ENCODE results near the gene NRSN2.
"Not testable (repeated sequence)": the region's sequence is repeated elsewhere in the genome, so short reads cannot be mapped to it uniquely, and the experiment has no call there.

The NRSN2 gene

GRCh38 chr20:382291-383115, 35.6 kb downstream of the NRSN2 start:
- peaks cover 7% of the 10 kb centered on the region for H3K27me3 Mint-ChIP-seq
- H3K36me3 Mint-ChIP-seq (ENCODE audit: low read depth), result peaks cover 6% of the 10 kb centered on the region
- no peaks in the 10 kb centered on the region for H3K9me3 Mint-ChIP-seq
- H3K27ac Mint-ChIP-seq, result no peak overlapping the region
- peak overlapping the region; percentile 89 for H3K4me3 Mint-ChIP-seq
- intact Hi-C loops (cut with micrococcal nuclease), result no loop called here
- H3K4me1 Mint-ChIP-seq (ENCODE audit: low read depth), result no peaks in the 10 kb centered on the region

- Mint-ChIP-seq H3K9me3 (no peaks in the 10 kb centered on the region), H3K36me3 (ENCODE audit: low read depth) (peaks cover 19% of the 10 kb centered on the region), H3K27me3 (peaks cover 4% of the 10 kb centered on the region), H3K4me3 (no peak overlapping the region), H3K27ac (no peak overlapping the region), H3K4me1 (ENCODE audit: low read depth) (no peaks in the 10 kb centered on the region)
- intact Hi-C loops (cut with micrococcal nuclease), result no loop called here
Measured at GRCh38 chr20:383889-384288, 37.0 kb downstream of the NRSN2 start.

DNA sequence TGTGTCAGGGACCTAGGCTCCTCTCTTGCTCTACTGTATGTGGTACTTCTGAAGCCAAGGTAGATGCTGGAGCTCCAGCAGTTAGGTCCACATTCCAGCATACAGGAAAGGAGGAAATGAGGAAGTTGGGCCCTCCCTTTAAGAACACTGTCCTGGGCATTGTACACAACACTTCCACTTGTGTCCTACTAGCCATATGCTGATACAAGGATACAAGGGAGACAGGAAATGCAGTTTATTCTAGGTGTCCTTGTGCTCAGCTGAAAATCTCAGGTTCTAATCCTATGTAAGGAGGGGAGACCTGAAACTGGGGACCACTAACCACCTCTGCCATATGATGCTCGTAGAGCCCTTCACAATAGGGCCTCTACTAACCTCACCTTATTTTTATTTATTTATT, 37.8 kb downstream of the NRSN2 start:
- peaks cover 28% of the 10 kb centered on the region for H3K36me3 Mint-ChIP-seq (ENCODE audit: low read depth)
- H3K27me3 Mint-ChIP-seq, result no peaks in the 10 kb centered on the region
- no peaks in the 10 kb centered on the region for H3K4me1 Mint-ChIP-seq (ENCODE audit: low read depth)
- intact Hi-C loops (cut with micrococcal nuclease), result no loop called here
- H3K4me3 Mint-ChIP-seq, result no peak overlapping the region
- H3K27ac Mint-ChIP-seq, result no peak overlapping the region
- no peaks in the 10 kb centered on the region for H3K9me3 Mint-ChIP-seq

DNA sequence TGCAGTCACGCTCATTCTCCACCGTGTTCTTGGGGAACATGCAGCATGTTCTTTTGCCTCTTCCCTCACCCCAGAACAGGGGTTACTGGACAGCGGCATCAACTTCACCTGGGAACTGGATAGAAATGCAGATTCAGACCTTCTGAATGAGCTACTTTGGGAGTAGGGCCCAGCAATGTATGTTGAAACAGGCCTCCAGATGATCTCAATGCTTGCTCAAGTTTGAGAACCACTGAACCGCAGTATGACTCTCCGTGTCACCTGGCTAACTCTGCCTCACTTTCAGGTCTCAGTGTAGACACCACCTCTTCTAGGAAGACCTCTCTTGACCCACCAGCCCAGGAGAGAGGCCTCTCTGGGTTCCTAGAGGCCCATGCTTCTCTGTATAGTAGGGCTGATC, 38.5 kb downstream of the NRSN2 start:
- Mint-ChIP-seq H3K36me3 (ENCODE audit: low read depth) (peaks cover 35% of the 10 kb centered on the region), H3K9me3 (no peaks in the 10 kb centered on the region), H3K27ac (no peak overlapping the region), H3K27me3 (no peaks in the 10 kb centered on the region), H3K4me1 (ENCODE audit: low read depth) (no peaks in the 10 kb centered on the region), H3K4me3 (no peak overlapping the region)
- intact Hi-C loops (cut with micrococcal nuclease), result no loop called here

- peaks cover 42% of the 10 kb centered on the region for H3K36me3 Mint-ChIP-seq (ENCODE audit: low read depth)
- H3K9me3 Mint-ChIP-seq; intact Hi-C loops (cut with micrococcal nuclease); H3K4me3 Mint-ChIP-seq; H3K4me1 Mint-ChIP-seq (ENCODE audit: low read depth); H3K27ac Mint-ChIP-seq; H3K27me3 Mint-ChIP-seq: not testable (repeated sequence)
Measured at GRCh38 chr20:386634-387033, 39.7 kb downstream of the NRSN2 start.

GRCh38 chr20:387520-387919, 40.6 kb downstream of the NRSN2 start:
- H3K27me3 Mint-ChIP-seq, result no peaks in the 10 kb centered on the region
- intact Hi-C loops (cut with micrococcal nuclease), result no loop called here
- no peaks in the 10 kb centered on the region for H3K4me1 Mint-ChIP-seq (ENCODE audit: low read depth)
- H3K4me3 Mint-ChIP-seq, result no peak overlapping the region
- H3K36me3 Mint-ChIP-seq (ENCODE audit: low read depth), result peaks cover 50% of the 10 kb centered on the region
- H3K9me3 Mint-ChIP-seq, result no peaks in the 10 kb centered on the region
- H3K27ac Mint-ChIP-seq, result no peak overlapping the region

- no peaks in the 10 kb centered on the region for H3K4me1 Mint-ChIP-seq (ENCODE audit: low read depth)
- H3K27ac Mint-ChIP-seq, result no peak overlapping the region
- no peaks in the 10 kb centered on the region for H3K9me3 Mint-ChIP-seq
- intact Hi-C loops (cut with micrococcal nuclease), result no loop called here
- no peak overlapping the region for H3K4me3 Mint-ChIP-seq
- H3K27me3 Mint-ChIP-seq, result no peaks in the 10 kb centered on the region
- peaks cover 58% of the 10 kb centered on the region for H3K36me3 Mint-ChIP-seq (ENCODE audit: low read depth)
Measured at GRCh38 chr20:388034-388994, 41.4 kb downstream of the NRSN2 start.

DNA sequence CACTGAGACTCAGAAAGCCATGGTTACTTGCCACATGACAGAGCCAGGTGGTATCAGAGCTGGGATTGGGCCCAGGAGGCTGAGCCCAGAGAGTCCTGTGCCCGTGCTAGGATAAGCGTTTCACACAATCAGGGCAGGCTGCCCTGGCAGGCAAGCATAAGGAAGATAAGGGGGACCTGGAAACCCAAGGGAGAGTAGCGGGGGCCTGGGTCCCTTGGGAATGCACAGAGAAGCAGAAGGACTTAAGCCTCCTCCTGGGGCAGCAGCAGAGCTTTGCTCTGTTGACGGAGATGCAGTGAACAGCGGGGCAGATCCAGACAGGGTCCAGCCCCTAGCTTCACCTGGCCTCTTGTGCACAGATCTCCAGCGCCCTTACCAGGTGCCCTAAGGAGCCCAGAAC, 42.3 kb downstream of the NRSN2 start:
- Mint-ChIP-seq H3K27ac (no peak overlapping the region), H3K4me3 (no peak overlapping the region), H3K9me3 (no peaks in the 10 kb centered on the region), H3K4me1 (ENCODE audit: low read depth) (no peaks in the 10 kb centered on the region), H3K27me3 (no peaks in the 10 kb centered on the region), H3K36me3 (ENCODE audit: low read depth) (peaks cover 67% of the 10 kb centered on the region)
- intact Hi-C loops (cut with micrococcal nuclease), result no loop called here

DNA sequence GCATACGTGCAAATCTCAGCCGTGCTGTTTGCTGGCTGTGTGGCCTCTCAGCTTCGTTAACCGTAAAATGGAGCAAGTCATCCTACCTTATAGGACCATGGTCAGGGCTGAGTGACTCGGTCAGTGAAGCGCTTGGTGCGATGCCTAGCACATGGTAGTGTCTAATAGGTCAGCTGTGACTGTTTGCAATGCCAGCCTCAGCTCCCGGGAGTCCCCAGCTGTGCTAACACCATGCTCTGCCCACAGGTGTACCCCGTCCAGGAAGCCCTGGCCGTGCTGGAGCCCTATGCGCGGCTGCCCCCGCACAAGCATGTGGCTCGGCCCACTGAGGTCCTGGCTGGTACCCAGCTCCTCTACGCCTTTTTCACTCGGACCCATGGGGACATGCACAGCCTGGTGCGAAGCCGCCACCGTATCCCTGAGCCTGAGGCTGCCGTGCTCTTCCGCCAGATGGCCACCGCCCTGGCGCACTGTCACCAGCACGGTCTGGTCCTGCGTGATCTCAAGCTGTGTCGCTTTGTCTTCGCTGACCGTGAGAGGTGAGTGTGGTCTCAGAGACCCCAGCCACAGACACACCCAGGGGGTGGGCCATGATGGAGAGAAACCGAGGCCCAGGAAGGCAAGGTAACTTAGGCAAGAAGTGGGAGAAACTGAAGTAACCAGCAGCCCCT, 44.3 kb downstream of the NRSN2 start:
- H3K36me3 Mint-ChIP-seq (ENCODE audit: low read depth), result peaks cover 87% of the 10 kb centered on the region
- no peaks in the 10 kb centered on the region for H3K4me1 Mint-ChIP-seq (ENCODE audit: low read depth)
- no peak overlapping the region for H3K4me3 Mint-ChIP-seq
- no peaks in the 10 kb centered on the region for H3K9me3 Mint-ChIP-seq
- H3K27me3 Mint-ChIP-seq, result no peaks in the 10 kb centered on the region
- no peak overlapping the region for H3K27ac Mint-ChIP-seq
- intact Hi-C loops (cut with micrococcal nuclease), result no loop called here

- H3K9me3 Mint-ChIP-seq; H3K27ac Mint-ChIP-seq; H3K4me1 Mint-ChIP-seq (ENCODE audit: low read depth); H3K4me3 Mint-ChIP-seq; H3K27me3 Mint-ChIP-seq; intact Hi-C loops (cut with micrococcal nuclease): not testable (repeated sequence)
- peaks cover 96% of the 10 kb centered on the region for H3K36me3 Mint-ChIP-seq (ENCODE audit: low read depth)
Measured at GRCh38 chr20:393296-393695, 46.4 kb downstream of the NRSN2 start.

DNA sequence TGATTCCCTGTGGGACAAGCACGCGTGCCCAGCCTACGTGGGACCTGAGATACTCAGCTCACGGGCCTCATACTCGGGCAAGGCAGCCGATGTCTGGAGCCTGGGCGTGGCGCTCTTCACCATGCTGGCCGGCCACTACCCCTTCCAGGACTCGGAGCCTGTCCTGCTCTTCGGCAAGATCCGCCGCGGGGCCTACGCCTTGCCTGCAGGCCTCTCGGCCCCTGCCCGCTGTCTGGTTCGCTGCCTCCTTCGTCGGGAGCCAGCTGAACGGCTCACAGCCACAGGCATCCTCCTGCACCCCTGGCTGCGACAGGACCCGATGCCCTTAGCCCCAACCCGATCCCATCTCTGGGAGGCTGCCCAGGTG, 49.3 kb downstream of the NRSN2 start:
- Mint-ChIP-seq H3K27me3 (no peaks in the 10 kb centered on the region), H3K36me3 (ENCODE audit: low read depth) (peaks cover 71% of the 10 kb centered on the region), H3K9me3 (no peaks in the 10 kb centered on the region), H3K27ac (no peak overlapping the region), H3K4me1 (ENCODE audit: low read depth) (peaks cover 4% of the 10 kb centered on the region), H3K4me3 (no peak overlapping the region)
- intact Hi-C loops (cut with micrococcal nuclease), result no loop called here

DNA sequence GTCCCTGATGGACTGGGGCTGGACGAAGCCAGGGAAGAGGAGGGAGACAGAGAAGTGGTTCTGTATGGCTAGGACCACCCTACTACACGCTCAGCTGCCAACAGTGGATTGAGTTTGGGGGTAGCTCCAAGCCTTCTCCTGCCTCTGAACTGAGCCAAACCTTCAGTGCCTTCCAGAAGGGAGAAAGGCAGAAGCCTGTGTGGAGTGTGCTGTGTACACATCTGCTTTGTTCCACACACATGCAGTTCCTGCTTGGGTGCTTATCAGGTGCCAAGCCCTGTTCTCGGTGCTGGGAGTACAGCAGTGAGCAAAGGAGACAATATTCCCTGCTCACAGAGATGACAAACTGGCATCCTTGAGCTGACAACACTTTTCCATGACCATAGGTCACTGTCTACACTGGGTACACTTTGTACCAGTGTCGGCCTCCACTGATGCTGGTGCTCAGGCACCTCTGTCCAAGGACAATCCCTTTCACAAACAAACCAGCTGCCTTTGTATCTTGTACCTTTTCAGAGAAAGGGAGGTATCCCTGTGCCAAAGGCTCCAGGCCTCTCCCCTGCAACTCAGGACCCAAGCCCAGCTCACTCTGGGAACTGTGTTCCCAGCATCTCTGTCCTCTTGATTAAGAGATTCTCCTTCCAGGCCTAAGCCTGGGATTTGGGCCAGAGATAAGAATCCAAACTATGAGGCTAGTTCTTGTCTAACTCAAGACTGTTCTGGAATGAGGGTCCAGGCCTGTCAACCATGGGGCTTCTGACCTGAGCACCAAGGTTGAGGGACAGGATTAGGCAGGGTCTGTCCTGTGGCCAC, 49.9 kb downstream of the NRSN2 start:
- H3K27me3 Mint-ChIP-seq, result no peaks in the 10 kb centered on the region
- H3K4me3 Mint-ChIP-seq, result no peak overlapping the region
- peaks cover 4% of the 10 kb centered on the region for H3K4me1 Mint-ChIP-seq (ENCODE audit: low read depth)
- peaks cover 65% of the 10 kb centered on the region for H3K36me3 Mint-ChIP-seq (ENCODE audit: low read depth)
- no peak overlapping the region for H3K27ac Mint-ChIP-seq
- H3K9me3 Mint-ChIP-seq, result no peaks in the 10 kb centered on the region
- intact Hi-C loops (cut with micrococcal nuclease), result no loop called here

- Mint-ChIP-seq H3K4me1 (ENCODE audit: low read depth) (peaks cover 4% of the 10 kb centered on the region), H3K27me3 (no peaks in the 10 kb centered on the region), H3K36me3 (ENCODE audit: low read depth) (peaks cover 57% of the 10 kb centered on the region), H3K27ac (no peak overlapping the region), H3K9me3 (no peaks in the 10 kb centered on the region), H3K4me3 (no peak overlapping the region)
- intact Hi-C loops (cut with micrococcal nuclease), result no loop called here
Measured at GRCh38 chr20:397432-398237, 50.7 kb downstream of the NRSN2 start.
